Panc1 (cell line): ENCODE measurements around the gene MTPN.

Source experiments
- POLR2AphosphoS5 ChIP-seq: IDR thresholded peaks from 2 replicates; pipeline ENCODE4 v1.6.1; 2012; ENCODE audit warnings: mild to moderate bottlenecking, low read depth, low read length, moderate library complexity
- REST ChIP-seq, 2 experiments: IDR thresholded peaks; 2 replicates each; pipeline ENCODE4 v1.6.1; 2011 to 2012; ENCODE audit warnings: low read depth in 2 of 2, control low read depth in 1 of 2, low read length in 1 of 2, mild to moderate bottlenecking in 1 of 2, moderate library complexity in 1 of 2; ENCODE audit not compliant: insufficient read depth in 1 of 2
- SIN3A ChIP-seq: IDR thresholded peaks from 2 replicates; pipeline ENCODE4 v1.6.1; 2012; ENCODE audit warnings: low read depth, mild to moderate bottlenecking, low read length, moderate library complexity, borderline replicate concordance; ENCODE audit not compliant: insufficient read depth
- TCF7L2 ChIP-seq: IDR thresholded peaks from 2 replicates; pipeline ENCODE4 v1.6.1; 2011; ENCODE audit warnings: mild to moderate bottlenecking, low read depth, low read length, inconsistent platforms
- TF ChIP-seq, protein P1 (sequence below): fragments of 450-650 bp; IDR thresholded peaks from 2 replicates; pipeline ENCODE4 v1.5.1; 2017; ENCODE audit warnings: mild to moderate bottlenecking

DNA sequence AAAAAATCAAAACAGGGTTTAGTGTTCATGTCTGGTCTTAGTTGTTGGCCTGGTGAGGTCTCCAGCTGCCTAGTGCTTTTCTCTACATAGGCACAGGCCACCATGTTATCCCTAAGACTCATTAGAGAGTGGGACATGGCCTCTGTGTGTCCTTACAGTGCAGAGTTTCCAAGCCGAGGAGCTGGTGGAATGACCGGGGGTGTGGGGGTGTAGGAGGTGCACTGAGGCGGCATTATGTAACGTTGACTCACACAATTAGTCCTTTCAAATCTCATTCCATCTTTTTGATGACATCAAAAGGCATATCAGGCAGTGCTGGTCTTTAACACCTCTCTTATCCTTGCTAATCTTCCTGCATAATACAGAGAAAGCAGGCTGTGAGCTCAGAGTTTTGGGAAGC is 71.3 kb downstream of the MTPN start:
- TF ChIP-seq, protein P1, sequence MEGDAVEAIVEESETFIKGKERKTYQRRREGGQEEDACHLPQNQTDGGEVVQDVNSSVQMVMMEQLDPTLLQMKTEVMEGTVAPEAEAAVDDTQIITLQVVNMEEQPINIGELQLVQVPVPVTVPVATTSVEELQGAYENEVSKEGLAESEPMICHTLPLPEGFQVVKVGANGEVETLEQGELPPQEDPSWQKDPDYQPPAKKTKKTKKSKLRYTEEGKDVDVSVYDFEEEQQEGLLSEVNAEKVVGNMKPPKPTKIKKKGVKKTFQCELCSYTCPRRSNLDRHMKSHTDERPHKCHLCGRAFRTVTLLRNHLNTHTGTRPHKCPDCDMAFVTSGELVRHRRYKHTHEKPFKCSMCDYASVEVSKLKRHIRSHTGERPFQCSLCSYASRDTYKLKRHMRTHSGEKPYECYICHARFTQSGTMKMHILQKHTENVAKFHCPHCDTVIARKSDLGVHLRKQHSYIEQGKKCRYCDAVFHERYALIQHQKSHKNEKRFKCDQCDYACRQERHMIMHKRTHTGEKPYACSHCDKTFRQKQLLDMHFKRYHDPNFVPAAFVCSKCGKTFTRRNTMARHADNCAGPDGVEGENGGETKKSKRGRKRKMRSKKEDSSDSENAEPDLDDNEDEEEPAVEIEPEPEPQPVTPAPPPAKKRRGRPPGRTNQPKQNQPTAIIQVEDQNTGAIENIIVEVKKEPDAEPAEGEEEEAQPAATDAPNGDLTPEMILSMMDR = no peak
- TF ChIP-seq POLR2AphosphoS5 = no peak
- no peak for TF ChIP-seq SIN3A
- no peak for TF ChIP-seq REST (IDR thresholded peaks at IDR 0.05; ENCODE audit: insufficient read depth in 1 of 2, low read depth in 2 of 2, low read length in 1 of 2)
- TF ChIP-seq TCF7L2 = no peak
